Choroid plexus epithelial cell (primary cell): ENCODE results near the gene CENPS.

Source experiments
- DNase-seq: peaks from one replicate; pipeline ENCODE4 v3.0.0-alpha.2; 2010; ENCODE audit warnings: low read depth
- H3K4me3 ChIP-seq: 2 replicates; pipeline ENCODE4 v1.5.1; 2011; ENCODE audit warnings: low read depth, mild to moderate bottlenecking, control low read depth, low read length, moderate library complexity
- CTCF ChIP-seq: conservative IDR thresholded peaks from 2 replicates; pipeline ENCODE4 v1.5.1; 2011; ENCODE audit warnings: low read depth, mild to moderate bottlenecking, control low read depth, inconsistent platforms, low read length, moderate library complexity

Gene CENPS

DNA sequence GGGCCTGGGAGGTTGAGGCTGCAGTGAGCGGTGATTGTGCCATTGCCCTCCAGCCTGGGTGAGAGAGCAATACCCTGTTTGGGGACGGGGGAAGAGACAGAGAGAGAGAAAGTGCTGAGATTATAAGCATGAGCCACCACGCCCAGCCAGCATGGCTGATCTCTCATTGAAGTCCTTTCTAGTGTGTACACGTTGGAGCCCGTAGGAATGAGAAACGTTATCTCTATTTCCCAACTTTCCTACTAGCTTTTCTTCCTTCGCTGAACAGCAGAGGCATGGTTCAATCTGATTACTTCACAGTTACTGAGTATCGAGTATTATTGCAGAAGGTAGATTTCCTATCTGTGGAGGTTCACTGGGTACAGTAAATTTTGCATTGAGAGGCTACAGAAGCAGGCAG is 49.1 kb downstream of the CENPS start:
- no peak overlapping the region for H3K4me3 ChIP-seq
- DNase-seq: no peak
- TF ChIP-seq CTCF: no peak

GRCh38 chr1:10480614-10481013 is 50.4 kb downstream of the CENPS start:
- no peak for TF ChIP-seq CTCF
- no peak overlapping the region for H3K4me3 ChIP-seq
- DNase-seq: no peak

- H3K4me3 ChIP-seq: no peak overlapping the region
- no peak for TF ChIP-seq CTCF
- DNase-seq: no peak
These were observed 54.3 kb downstream of the CENPS start for GRCh38 chr1:10484521-10484920.

DNA sequence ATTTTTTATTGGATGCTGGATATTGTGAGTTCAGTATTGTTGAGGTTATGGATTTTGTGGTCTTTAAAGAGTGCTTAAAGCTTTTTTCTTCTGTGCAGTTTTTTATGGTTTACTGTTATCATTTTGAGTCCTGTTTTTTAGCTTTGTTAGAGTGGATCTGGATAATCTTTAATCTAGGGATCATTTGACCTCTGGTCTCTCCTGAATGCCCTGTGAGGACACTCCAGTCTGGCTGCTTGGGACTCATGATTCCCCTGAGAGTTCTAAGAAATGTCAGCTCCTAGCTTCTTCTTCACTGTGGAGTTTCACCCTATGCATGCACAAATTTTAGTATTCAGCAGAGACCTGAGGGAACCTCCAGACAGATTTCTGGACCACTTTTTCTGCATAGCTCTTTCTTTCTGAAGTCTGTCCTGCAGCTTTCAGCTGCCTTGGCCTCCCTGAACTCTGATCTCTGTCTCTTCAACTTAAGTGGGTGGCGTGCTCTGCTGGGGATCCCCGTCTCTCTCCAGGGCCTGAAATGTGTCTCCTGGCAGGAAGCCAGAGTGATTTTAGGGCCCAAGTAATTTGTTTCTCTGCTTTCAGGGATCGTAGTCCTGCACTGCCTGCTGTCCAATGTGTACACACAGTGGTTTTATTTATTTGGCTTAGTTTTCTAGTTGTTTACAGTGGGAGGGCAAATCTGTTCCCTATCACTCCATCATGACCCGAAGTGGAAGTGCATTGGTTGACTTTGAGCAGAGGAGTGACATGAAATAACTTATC is 59.2 kb downstream of the CENPS start:
- no peak for TF ChIP-seq CTCF
- DNase-seq: no peak
- H3K4me3 ChIP-seq: no peak overlapping the region

DNA sequence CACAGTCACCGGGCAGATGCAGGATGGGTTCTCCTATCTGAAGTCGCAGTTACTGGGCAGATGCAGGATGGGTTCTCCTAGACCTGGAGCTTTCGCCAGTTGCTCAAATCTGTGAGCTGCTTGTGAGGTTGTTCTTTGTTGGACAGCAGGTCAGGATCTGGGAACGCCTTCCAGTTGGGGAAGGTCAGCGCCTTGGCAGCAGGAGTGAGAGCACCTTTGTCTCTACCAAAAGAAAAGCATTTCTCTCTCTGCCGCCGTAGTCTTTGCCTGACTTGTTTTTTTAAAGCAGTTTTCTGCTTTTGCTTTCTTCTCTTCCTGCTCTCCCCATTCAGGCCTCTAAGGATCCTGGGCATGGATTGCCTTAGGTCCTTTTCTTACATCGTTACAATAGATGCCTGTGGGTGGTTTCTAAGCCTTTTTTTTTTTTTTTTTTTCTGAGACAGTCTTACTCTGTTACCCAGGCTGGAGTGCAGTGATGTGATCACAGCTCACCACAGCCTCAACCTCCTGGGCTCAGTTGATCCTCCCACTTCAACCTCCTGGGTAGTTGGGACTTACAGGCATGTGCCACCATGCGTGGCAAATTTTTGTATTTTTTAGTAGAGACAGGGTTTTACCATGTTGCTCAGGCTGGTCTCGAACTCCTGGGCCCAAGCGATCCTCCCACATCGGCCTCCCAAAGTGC is 60.2 kb downstream of the CENPS start:
- no peak for DNase-seq
- no peak overlapping the region for H3K4me3 ChIP-seq
- no peak for TF ChIP-seq CTCF
